Osteoblast (primary cell): ENCODE results near the gene XAF1. TPM values are rescaled to one million over a fixed set of nuclear protein-coding genes. Genes with fewer than 3 reads are reported as not detected.

Experiments
- DNase-seq: peaks from one replicate; pipeline ENCODE4 v3.0.0; 2011; ENCODE audit warnings: low spot score, mixed read lengths; ENCODE audit not compliant: insufficient read length; ENCODE audit errors: missing footprints
- H2AFZ ChIP-seq: 2 replicates; pipeline ENCODE4 v1.6.0; 2011; ENCODE audit warnings: mild to moderate bottlenecking, low read length
- H3K27ac ChIP-seq: 2 replicates; pipeline ENCODE4 v1.5.1; 2011; ENCODE audit warnings: mild to moderate bottlenecking, low read depth, low read length, moderate library complexity
- H3K27me3 ChIP-seq: 2 replicates; pipeline ENCODE4 v1.6.0; 2012; ENCODE audit warnings: mild to moderate bottlenecking, control low read depth, inconsistent platforms, low read length, moderate library complexity; ENCODE audit not compliant: insufficient read depth
- H3K36me3 ChIP-seq: 2 replicates; pipeline ENCODE4 v1.5.1; 2011; ENCODE audit warnings: mild to moderate bottlenecking, low read length, control low read depth, moderate library complexity; ENCODE audit not compliant: insufficient read depth
- H3K4me1 ChIP-seq: 2 replicates; pipeline ENCODE4 v1.5.1; 2011; ENCODE audit warnings: mild to moderate bottlenecking, low read length, control low read depth, moderate library complexity; ENCODE audit not compliant: insufficient read depth
- H3K4me2 ChIP-seq: 2 replicates; pipeline ENCODE4 v1.6.0; 2011; ENCODE audit warnings: mild to moderate bottlenecking, low read length; ENCODE audit not compliant: insufficient read depth
- H3K4me3 ChIP-seq: fragments of 200-600 bp; sonication (generic); 3 replicates; pipeline ENCODE4 v1.5.1; 2012; ENCODE audit warnings: mild to moderate bottlenecking, low read length, inconsistent platforms; ENCODE audit not compliant: insufficient read depth
- H3K79me2 ChIP-seq: 2 replicates; pipeline ENCODE4 v1.6.0; 2012; ENCODE audit warnings: mild to moderate bottlenecking, low read length, control low read depth, inconsistent platforms; ENCODE audit not compliant: insufficient read depth
- H3K9me3 ChIP-seq: 2 replicates; pipeline ENCODE4 v1.5.1; 2011; ENCODE audit warnings: low read depth, low read length, control low read depth
- H4K20me1 ChIP-seq: 2 replicates; pipeline ENCODE4 v1.6.0; 2012; ENCODE audit warnings: mild to moderate bottlenecking, low read length, control low read depth; ENCODE audit not compliant: insufficient read depth
- total RNA-seq: library from RNA; depleted of rRNA; stranded (reverse); fragments of >200 nt; gene quantifications from 2 replicates; pipeline ENCODE4 v1.2.3, GENCODE V29; 2012
- TF ChIP-seq, protein P1 (sequence below): IDR thresholded peaks from 2 replicates; pipeline ENCODE4 v1.5.1; 2011; ENCODE audit warnings: mild to moderate bottlenecking, low read depth, low read length, moderate library complexity; ENCODE audit errors: extremely low read depth

The XAF1 gene
- total RNA-seq, 1 donor = 48.5 TPM

GRCh38 chr17:6797718-6798351 is 42.0 kb downstream of the XAF1 start:
- H3K79me2 ChIP-seq = no peaks in the 10 kb centered on the region
- H4K20me1 ChIP-seq = no peaks in the 10 kb centered on the region
- H3K4me3 ChIP-seq = no peak overlapping the region
- peaks cover 5% of the 10 kb centered on the region for H3K27me3 ChIP-seq
- no peaks in the 10 kb centered on the region for H3K36me3 ChIP-seq
- H2AFZ ChIP-seq = no peak overlapping the region
- H3K4me2 ChIP-seq = no peak overlapping the region
- no peak for DNase-seq
- TF ChIP-seq, protein P1, sequence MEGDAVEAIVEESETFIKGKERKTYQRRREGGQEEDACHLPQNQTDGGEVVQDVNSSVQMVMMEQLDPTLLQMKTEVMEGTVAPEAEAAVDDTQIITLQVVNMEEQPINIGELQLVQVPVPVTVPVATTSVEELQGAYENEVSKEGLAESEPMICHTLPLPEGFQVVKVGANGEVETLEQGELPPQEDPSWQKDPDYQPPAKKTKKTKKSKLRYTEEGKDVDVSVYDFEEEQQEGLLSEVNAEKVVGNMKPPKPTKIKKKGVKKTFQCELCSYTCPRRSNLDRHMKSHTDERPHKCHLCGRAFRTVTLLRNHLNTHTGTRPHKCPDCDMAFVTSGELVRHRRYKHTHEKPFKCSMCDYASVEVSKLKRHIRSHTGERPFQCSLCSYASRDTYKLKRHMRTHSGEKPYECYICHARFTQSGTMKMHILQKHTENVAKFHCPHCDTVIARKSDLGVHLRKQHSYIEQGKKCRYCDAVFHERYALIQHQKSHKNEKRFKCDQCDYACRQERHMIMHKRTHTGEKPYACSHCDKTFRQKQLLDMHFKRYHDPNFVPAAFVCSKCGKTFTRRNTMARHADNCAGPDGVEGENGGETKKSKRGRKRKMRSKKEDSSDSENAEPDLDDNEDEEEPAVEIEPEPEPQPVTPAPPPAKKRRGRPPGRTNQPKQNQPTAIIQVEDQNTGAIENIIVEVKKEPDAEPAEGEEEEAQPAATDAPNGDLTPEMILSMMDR = no peak
- no peaks in the 10 kb centered on the region for H3K9me3 ChIP-seq
- H3K27ac ChIP-seq = no peak overlapping the region
- peaks cover 5% of the 10 kb centered on the region for H3K4me1 ChIP-seq

DNA sequence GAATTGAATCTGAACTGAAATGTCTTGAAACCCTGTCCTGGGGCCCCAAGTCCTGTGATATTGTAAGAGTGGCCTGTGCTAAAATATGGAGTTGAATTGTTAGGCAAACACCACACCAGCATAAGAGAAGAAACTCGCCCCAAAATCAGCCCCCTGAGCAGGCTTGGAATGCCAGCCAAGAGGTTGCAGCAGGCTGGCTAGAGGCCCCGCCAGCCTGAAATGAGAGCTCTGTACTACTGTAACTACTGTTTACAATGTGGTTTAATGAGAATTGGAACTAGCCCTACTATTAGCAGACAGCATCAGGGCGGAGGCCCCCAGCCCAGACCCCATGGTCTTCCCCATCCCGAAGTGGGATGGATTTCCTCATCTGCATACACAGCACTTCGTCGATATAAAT is 43.9 kb downstream of the XAF1 start:
- Histone ChIP-seq H3K36me3 (no peaks in the 10 kb centered on the region), H2AFZ (no peak overlapping the region), H4K20me1 (no peaks in the 10 kb centered on the region), H3K4me2 (no peak overlapping the region), H3K4me3 (no peak overlapping the region), H3K79me2 (no peaks in the 10 kb centered on the region), H3K27me3 (peaks cover 5% of the 10 kb centered on the region), H3K4me1 (peaks cover 5% of the 10 kb centered on the region), H3K9me3 (no peaks in the 10 kb centered on the region), H3K27ac (no peak overlapping the region)
- DNase-seq = no peak
- TF ChIP-seq, protein P1 = no peak

- H3K4me3 ChIP-seq = no peak overlapping the region
- no peak for DNase-seq
- TF ChIP-seq, protein P1 = peak; percentile 53
- H3K27ac ChIP-seq = no peak overlapping the region
- no peaks in the 10 kb centered on the region for H3K79me2 ChIP-seq
- H2AFZ ChIP-seq = no peak overlapping the region
- H3K27me3 ChIP-seq = peaks cover 5% of the 10 kb centered on the region
- H3K4me1 ChIP-seq = peaks cover 5% of the 10 kb centered on the region
- H3K36me3 ChIP-seq = no peaks in the 10 kb centered on the region
- H3K4me2 ChIP-seq = no peak overlapping the region
- no peaks in the 10 kb centered on the region for H3K9me3 ChIP-seq
- H4K20me1 ChIP-seq = no peaks in the 10 kb centered on the region
These were observed 44.7 kb downstream of the XAF1 start for GRCh38 chr17:6800422-6801027.

DNA sequence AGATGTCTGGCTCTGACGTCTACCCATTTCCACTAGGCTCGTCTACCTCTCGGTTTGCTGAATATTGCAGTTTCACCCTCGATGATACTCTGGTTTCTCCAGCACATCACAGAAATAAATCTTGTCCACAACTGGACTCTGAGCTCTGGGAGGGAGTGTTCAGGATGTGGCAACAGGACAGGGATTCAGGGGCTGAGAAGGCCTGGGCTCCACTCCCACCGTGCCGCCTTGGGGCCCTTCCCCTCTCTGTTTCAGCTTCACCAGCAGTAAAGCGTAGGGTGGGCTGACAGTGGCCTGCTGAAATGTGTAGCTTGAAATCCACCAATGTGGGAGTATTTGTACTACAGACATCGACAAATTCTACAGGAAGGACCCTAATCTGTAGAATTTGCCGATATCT is 55.7 kb downstream of the XAF1 start:
- Histone ChIP-seq H3K4me1 (no peaks in the 10 kb centered on the region), H3K79me2 (no peaks in the 10 kb centered on the region), H3K36me3 (no peaks in the 10 kb centered on the region), H3K4me2 (no peak overlapping the region), H2AFZ (no peak overlapping the region), H3K27ac (no peak overlapping the region), H4K20me1 (no peaks in the 10 kb centered on the region), H3K4me3 (no peak overlapping the region), H3K9me3 (no peaks in the 10 kb centered on the region), H3K27me3 (peaks cover 9% of the 10 kb centered on the region)
- no peak for DNase-seq
- TF ChIP-seq, protein P1 = no peak
